Hindlimb muscle (tissue), 1 donor: ENCODE data around the gene PDIA5. TPM values are rescaled to one million over a fixed set of nuclear protein-coding genes. Genes with fewer than 3 reads are reported as not detected.

Experiments used
- DNase-seq: peaks from one replicate; pipeline ENCODE4 v3.0.0-alpha.2; 2013
- polyA plus RNA-seq: library from polyadenylated mRNA; unstranded; fragments of 120-200 nt; gene quantifications from one replicate; pipeline ENCODE4 v1.2.1, GENCODE V29; 2013; ENCODE audit not compliant: insufficient read length

PDIA5 gene
- polyA plus RNA-seq, 1 donor = 16.4 TPM

- DNase-seq = no peak
Observed at GRCh38 chr3:123071581-123071980, 4.8 kb downstream of the PDIA5 start.

DNA sequence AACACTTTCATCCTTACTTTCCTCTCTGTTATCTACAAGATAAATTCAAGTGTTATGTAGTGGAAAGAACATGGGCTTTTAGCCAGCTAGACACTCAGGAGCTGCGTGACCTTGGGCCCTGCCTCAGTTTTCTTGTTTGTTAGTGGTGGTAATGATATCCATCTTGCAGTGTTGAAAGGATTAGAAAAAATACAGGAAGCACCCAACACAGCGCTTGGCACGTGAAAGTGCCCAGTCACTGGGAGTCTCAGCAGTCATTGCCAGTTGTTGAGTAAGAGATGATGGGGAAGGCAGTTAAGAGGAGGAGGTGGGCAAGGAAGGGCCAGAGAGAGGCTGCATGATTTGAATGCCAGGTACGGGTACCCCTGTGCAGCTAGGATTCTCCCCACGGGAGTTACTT, 5.3 kb downstream of the PDIA5 start:
- DNase-seq = no peak

GRCh38 chr3:123072564-123072963, 5.7 kb downstream of the PDIA5 start:
- DNase-seq = no peak

DNA sequence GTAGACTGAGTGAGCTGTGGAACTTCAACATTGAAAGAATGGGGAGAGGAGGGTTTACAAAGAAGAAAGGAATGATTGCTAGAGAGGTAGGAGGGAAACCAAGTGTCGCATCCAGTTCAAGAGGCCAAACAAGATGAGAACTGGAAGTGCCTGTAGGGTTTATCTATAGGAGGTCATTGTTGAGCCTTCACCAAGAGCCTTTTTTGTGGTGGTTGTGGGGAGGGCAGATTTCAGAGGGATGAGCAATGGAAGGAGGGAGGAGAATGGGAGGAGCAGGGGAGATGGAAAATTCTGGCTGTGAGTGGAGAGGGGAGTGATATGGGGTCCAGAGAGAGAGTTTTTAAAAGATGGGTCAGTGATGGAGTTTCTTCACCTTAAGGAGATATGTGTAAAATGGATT, 8.5 kb downstream of the PDIA5 start:
- DNase-seq = no peak

DNA sequence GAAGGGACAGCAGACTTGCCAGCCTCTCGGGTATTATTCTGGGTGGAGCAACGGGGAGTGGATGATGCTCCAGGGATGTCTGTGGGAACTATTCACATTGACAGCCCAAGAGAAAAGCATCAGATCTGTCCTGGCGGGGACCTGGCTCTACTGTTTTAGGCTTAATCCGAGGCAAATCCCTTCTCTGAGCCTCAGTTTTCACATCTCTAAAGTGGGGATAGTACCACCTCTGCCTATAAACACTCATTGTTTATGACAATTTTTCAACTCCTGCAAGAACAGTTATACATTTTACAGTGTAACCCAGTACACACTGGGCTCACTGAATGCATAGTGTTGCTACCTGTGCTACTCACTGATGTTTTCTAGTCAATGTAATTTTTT, 9.3 kb downstream of the PDIA5 start:
- DNase-seq = no peak

- no peak for DNase-seq
Observed at GRCh38 chr3:123076496-123077418, 9.9 kb downstream of the PDIA5 start.

GRCh38 chr3:123078101-123078500, 11.3 kb downstream of the PDIA5 start:
- no peak for DNase-seq

DNA sequence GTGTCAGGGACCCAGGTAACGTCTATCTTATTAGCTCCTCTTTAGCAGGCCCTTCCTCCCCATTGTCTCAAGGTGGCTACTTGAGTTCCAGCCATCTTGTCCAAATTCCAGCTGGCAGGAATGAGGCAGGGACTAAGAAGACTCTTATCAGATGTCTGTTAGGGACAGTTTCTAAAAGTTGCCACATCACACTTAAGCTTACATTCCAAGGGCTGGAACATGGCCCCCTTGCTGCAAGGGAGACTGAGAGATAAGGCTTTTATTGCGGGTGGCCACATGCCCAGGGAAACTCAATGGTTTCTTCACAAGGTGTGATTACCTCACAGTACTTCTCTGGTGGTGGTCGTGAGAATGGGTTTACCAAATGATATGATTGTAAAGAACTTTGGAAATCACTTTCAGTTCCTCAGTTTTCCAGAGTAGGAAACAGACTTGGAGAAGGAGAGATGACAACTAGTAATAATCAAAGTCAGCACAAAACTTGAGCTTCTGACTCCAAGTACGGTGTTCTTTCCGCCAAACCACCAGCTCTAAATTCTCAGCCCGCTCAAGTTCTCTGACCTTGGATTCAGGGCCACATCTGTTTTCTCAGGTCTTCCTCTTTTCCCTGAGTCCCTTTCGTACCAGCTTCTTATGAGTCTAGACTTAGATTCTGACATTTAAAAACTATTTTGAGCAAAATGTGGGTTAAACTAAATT, 14.2 kb downstream of the PDIA5 start:
- DNase-seq = no peak

GRCh38 chr3:123081718-123082369, 15.0 kb downstream of the PDIA5 start:
- no peak for DNase-seq

- DNase-seq = no peak
Observed at GRCh38 chr3:123082370-123083065, 15.7 kb downstream of the PDIA5 start.

- no peak for DNase-seq
Observed at GRCh38 chr3:123083383-123084124, 16.7 kb downstream of the PDIA5 start.

- no peak for DNase-seq
Observed at GRCh38 chr3:123084192-123084591, 17.4 kb downstream of the PDIA5 start.

DNA sequence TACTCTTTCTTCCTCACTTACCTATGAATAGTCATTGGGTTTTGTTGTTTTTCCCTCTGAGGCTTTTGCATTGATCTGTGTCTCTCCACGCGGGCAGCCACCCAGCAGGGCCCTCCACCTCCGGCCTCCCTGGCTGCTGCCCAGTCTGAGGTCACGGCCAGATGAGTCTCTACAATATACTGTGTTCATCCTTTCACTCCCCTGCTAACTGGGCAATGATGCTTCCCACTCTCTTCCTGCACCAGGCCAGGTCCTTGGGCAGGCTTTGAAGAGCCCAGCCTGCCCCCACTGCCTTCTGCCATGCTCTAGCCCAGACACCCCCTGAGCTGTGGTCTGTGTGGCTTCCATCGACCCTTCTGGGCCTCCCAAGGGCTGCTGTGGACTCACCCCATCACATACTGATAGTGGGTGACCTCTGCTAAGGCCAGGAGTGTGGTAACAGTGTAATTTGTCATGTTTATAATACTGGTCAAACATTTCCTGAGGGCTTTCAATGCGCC, 18.0 kb downstream of the PDIA5 start:
- DNase-seq = no peak

- no peak for DNase-seq
Observed at GRCh38 chr3:123085293-123085931, 18.6 kb downstream of the PDIA5 start.

DNA sequence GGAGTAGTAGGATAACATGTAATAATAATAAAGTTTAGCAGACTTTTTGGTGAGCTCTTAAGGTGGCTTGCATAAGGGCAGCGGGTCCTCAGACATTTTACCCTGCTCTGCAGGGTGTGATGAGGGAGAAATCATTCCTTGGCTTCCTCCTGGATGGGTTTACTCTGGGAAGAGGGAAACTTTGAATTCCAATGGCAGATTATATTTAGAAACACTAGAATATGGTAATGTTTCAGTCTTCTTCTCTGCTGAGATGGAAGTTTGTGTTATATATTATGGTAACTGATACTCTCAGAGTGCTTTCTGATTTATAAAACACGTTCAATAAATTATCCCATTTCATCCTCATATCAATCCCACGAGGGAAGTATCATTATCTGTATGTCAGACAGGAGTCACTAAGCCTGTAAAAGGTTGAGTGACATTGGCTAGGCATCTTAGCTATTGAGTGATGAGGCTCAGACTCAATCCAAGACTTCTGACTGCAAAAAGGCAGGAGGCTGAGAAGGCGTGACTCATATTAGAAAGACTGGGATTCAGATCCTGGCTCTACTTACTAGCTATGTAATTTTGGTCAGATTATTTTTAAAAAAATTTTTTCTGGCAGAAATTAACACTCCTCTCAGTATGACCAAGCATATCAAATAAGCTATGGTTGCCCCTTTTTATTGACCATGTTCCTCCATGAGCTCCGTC, 19.3 kb downstream of the PDIA5 start:
- no peak for DNase-seq

- no peak for DNase-seq
Observed at GRCh38 chr3:123088387-123088786, 21.6 kb downstream of the PDIA5 start.

- DNase-seq = no peak
Observed at GRCh38 chr3:123089611-123090331, 22.9 kb downstream of the PDIA5 start.

- DNase-seq = no peak
Observed at GRCh38 chr3:123090728-123091531, 24.1 kb downstream of the PDIA5 start.

DNA sequence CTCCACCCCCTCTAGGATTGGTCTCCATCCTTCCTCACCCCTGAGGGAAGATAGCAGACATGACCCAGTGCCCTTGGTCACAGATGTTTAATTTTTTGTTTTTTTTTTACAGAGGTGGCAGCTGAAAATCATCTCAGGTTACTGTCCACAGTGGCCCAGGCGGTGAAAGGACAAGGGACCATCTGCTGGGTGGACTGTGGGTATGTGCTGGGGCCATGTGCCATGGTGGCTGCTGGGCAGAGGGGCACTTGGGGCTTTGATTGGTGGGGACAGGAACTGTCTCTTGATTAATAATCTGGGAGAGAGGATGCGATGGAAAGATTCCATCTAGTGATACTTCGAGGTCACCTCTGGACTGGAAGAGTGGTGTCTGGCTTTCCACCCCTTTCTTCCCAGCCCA, 25.4 kb downstream of the PDIA5 start:
- no peak for DNase-seq
